A549 treated with Mapracorat at 1 μM for 4 hours (cell line): Measurements from ENCODE around the gene DIO1. TPM values are rescaled to one million over a fixed set of nuclear protein-coding genes. Genes with fewer than 3 reads are reported as not detected.

ENCODE experiments used
- total RNA-seq: library from RNA; stranded (reverse); fragments of 200-300 nt; extraction: Qiagen RNA extraction; gene quantifications from 5 replicates; pipeline ENCODE4 v1.2.3, GENCODE V29; 2022

Gene DIO1
- not detected in 5 replicates for total RNA-seq

GRCh38 chr1:53893999-53894636 is at the start of gene DIO1:
TSS of gene DIO1 (plus strand) at chr1:53894187. CDS start at chr1:53894211, 24 bp downstream.

GRCh38 chr1:53889304-53890298 is 4.4 kb upstream of the DIO1 start, which contains the start of gene YIPF1:
TSS of gene YIPF1 (minus strand) at chr1:53889797. CDS start at chr1:53888937, 860 bp downstream.

GRCh38 chr1:53945433-53946251 is 51.7 kb downstream of the DIO1 start, which contains the start of gene IFT25:
TSS of gene IFT25 (minus strand) at chr1:53945699. CDS start at chr1:53940082, 5,617 bp downstream.

GRCh38 chr1:53946252-53947171 is 52.5 kb downstream of the DIO1 start, which contains the start of gene LRRC42:
TSS of gene LRRC42 (plus strand) at chr1:53946350. CDS start at chr1:53952000, 5,650 bp downstream.

Other genes starting within 250 kb of the DIO1 start
- gene GLIS1, start 155.0 kb upstream of the DIO1 start, total RNA-seq, result 0.05 to 0.07 TPM (median 0.06 TPM) in 3 of 5 replicates, not detected in the others
- 20.8 to 25.0 TPM (median 23.6 TPM) in 5 replicates for gene NDC1, start 55.9 kb upstream of the DIO1 start, total RNA-seq
- 11.2 to 14.5 TPM (median 12.3 TPM) in 5 replicates for gene YIPF1, start 4.4 kb upstream of the DIO1 start, total RNA-seq
- gene IFT25, start 51.5 kb downstream of the DIO1 start, total RNA-seq, result 26.2 to 42.2 TPM (median 28.2 TPM) in 5 replicates
- 27.0 to 31.7 TPM (median 29.3 TPM) in 5 replicates for gene LRRC42, start 52.2 kb downstream of the DIO1 start, total RNA-seq
- not detected in 5 replicates for gene LDLRAD1, start 124.0 kb downstream of the DIO1 start, total RNA-seq
- 112 to 135 TPM (median 122 TPM) in 5 replicates for gene TMEM59, start 159.0 kb downstream of the DIO1 start, total RNA-seq
- 1.8 to 2.4 TPM (median 2.1 TPM) in 5 replicates for gene TCEANC2, start 159.4 kb downstream of the DIO1 start, total RNA-seq